Activated naive CD4-positive, alpha-beta T cell (primary cell): ENCODE results near the gene FAM3A.
A peak's percentile ranks its signal among the peaks of the same experiment; 100 is the strongest.
"Not testable (repeated sequence)": the region's sequence is repeated elsewhere in the genome, so short reads cannot be mapped to it uniquely, and the experiment has no call there.

Experiments
- DNase-seq, 4 experiments: peaks; one replicate each; lab custom pipeline; 2025; lab: John Stamatoyannopoulos, UW

Gene FAM3A

DNA sequence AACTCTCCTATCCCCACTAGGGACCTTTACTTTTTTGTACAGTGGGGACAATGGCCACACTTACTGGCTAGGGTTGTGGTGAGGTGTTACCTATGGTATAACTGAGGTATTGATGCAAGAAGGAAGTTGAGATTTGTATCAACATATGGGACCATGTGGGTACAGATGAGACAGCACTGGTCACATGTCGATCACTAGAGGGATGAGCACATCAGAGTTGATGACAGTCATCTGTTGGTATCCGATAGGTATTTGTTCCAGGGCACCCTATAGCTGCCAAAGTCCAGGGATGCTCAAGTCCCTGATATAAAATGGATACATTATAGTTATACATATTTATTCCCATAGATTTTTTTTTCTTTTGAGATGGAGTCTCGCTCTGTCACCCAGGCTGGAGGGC, 13.0 kb downstream of the FAM3A start:
- DNase-seq, result no peak

DNA sequence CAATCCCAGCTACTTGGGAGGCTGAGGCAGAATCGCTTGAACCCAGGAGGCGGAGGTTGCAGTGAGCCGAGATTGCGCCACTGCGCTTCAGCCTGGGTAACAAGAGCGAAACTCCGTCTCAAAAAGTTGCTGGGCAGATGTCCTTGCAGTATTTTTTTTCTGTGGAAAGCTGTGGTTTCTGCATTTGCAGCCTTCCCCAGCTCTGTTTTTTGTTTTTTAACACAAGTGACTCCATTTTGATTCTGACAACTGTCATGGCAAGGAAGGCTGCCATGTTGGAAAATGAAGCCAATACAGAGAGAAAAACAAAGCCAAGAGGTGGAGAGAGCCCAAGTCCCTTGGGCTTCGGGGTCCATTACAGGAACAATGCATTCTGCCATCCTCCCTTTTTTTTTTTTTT, 13.9 kb downstream of the FAM3A start:
- no peak for DNase-seq

DNA sequence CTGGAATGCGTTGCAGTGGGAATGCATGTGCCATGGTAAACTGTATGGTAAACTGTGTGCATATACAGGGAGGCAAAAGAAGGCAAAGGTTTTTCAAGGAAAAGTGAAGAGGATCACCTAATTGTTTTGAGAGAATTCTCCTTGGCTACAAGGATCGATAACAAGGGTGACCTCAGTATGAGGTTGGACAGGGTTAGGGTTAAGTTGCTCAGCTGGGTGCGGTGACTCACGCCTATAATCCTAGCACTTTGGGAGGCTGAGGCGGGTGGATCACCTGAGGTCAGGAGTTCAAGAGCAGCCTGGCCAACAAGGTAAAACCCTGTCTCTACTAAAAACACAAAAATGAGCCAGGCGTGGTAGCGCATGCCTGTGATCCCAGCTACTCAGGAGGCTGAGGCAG, 14.6 kb downstream of the FAM3A start:
- DNase-seq, result not testable (repeated sequence)

DNA sequence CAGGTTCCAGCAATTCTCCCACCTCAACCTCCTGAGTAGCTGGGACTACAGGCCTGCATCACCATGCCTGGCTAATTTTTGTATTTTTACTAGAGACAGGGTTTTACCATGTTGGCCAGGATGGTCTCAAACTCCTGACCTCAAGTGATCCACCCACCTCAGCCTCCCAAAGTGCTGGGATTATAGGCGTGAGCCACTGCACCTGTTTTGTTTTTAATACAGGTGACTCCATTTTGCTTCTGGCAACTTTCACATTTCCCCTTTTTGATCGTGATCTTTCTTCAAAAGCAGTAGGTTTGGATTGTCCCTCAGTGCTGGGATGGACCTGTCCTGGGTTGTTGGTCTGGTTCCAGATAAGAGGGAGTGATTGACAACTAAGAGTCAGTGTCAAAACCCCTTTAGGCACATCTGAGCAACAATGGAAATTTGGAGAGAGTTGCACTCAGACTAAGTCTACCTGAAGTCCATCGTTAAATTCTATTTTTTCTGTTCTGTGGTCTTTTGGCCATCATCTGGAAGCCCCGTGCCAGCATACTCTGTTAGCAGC, 19.4 kb downstream of the FAM3A start:
- not testable (repeated sequence) for DNase-seq

DNA sequence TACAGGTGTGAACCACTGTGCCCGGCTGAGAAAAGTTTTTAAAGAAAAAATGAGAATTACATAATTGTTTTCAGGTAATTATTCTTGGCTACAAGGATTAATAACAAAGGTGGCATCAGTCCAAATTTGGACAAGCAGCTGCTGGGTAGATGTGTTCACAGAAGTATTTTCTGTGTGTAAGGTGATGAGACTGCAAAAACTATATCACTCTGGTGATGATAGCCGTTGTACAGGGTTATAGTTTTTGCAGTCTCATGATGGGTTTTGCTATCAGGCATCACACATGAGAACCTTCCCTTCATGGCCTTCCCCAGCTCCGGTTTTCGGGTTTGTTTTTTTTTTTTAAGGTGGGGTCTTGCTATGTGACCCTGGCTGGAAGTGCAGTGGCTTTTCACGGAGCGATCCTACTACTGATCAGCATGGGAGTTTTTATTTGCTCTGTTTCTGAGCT, 20.5 kb downstream of the FAM3A start:
- no peak for DNase-seq

DNA sequence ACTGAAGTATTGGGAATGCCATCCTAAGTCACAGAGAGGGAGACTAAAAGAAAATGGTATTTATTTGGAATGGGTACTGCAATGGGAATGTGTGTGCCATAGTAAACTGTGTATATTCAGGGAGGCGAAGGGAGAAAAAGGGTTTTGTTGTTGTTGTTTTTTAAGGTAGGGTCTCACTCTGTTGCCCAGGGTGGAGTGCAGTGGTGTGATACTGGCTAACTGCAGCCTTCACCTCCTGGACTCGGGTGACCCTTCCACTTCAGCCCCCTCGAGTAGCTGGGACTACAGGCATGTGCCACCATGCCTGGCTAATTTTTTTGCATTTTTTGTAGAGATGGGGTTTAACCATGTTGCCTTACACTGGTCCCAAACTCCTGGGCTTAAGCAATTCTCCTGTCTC, 21.3 kb downstream of the FAM3A start:
- no peak for DNase-seq

DNA sequence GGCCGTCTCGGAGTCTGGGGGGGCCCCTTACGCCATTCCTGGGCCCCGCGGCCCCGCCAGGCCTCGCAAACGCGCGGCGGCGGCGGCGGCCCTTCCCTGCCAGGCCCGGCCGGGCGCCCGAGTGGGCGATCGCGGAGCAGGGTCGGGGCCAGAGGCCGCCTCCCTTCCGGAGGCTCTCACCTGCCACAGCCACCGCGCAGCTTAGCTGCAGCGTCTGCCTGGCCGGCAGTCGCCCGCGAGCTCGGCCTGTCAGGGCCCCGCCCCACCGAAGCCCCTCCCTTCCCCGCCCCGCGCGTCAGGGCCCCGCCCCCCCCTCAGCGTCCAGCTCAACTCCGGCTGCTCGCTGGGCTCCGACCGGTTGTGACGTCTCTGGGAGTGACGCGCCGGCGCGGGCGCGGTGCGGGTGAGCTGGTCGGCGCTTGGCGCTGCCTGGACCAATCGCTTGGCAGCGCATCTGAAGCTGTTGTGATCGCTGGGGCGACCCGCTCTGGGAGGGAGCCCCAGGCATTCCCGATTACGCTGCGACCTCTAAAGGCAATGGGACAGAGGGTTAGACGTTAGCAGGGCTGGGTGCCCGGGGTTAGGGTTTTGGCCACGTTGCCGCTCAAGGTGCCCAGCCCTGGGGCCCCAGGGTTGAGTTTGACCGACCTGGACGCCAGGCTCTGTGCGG, 25.5 kb downstream of the FAM3A start, which contains the start of gene SLC10A3:
Gene SLC10A3, minus strand, starts transcription at position 216 of the 670 bp plus-strand sequence. CDS start 1,689 bp downstream, outside the sequence.
- peak; percentile 58 to 77 (median 70) for DNase-seq

DNA sequence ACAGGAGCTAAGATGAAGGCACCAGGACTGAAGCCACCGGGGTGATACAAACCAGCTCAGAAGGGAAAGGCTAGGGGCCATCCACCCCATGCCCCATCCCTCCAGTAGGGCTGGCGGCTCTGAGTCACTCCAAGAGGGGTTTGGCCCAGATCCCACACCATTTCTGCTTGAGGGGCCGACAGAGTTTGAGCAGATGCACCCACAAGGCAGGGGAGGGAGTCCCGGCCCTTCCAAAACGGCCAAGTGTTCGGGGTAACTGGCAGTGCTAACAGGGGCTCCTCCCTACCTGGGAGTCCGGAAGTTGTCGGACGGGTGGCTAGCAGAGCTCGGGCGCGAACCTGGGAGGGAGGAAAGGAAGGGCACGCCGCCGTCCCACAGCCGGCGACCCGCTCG, 26.0 kb downstream of the FAM3A start:
- DNase-seq, result no peak

DNA sequence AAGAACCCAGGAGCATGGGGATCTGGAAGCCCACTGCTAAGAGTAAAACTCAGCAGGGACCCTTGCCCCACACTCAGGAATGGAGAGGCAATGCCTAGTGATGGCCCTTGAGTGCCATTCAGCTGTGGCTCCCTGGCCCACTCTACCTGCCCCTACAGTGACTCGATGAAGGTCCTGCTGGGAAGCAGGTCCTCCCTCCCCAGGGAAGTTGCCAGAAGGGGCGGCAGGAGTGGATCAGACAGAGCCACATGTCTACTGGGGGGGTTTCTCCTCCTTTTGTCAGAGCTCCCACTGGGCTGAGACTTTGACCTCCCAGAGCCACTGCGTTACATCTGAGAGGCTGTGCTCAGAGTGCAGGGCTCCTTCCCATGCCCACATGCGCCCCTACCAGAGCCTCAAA, 26.9 kb downstream of the FAM3A start:
- DNase-seq, result no peak

DNA sequence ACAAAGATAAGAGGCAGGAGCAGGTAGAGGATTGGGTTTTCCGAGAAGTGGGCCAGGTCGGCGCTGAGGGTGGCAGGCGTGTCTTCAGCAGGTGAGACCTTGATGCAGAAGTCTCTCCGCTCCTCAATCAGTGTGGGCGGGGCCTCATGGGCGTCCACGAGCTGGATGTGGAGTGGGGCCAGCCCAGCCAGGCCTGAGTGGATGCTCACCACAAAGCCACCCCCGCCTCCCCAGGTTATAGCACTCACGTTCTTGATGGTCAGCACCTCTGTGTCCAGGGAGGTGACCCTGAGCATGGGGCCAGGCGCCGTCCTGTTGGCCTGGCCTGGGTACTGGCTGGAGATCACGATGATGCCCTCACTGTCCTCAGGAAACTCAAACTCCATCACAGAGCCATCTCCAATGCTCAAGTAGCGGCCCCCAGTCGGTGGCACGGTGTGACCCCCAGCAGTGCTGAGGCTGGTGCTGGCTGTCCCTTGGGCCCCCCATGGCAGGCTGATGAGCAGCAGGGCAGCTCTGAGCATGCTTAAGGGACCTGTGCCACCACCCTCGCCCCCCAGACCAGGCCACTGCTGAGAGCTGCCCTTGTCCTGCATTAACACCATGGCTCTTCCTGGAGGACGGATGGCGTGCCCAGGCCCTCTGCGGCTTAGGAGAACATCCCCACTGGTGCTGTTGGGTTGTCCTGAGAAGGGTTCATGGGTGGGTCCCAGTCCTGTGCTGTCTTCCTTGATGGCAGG, 27.5 kb downstream of the FAM3A start:
- no peak for DNase-seq

DNA sequence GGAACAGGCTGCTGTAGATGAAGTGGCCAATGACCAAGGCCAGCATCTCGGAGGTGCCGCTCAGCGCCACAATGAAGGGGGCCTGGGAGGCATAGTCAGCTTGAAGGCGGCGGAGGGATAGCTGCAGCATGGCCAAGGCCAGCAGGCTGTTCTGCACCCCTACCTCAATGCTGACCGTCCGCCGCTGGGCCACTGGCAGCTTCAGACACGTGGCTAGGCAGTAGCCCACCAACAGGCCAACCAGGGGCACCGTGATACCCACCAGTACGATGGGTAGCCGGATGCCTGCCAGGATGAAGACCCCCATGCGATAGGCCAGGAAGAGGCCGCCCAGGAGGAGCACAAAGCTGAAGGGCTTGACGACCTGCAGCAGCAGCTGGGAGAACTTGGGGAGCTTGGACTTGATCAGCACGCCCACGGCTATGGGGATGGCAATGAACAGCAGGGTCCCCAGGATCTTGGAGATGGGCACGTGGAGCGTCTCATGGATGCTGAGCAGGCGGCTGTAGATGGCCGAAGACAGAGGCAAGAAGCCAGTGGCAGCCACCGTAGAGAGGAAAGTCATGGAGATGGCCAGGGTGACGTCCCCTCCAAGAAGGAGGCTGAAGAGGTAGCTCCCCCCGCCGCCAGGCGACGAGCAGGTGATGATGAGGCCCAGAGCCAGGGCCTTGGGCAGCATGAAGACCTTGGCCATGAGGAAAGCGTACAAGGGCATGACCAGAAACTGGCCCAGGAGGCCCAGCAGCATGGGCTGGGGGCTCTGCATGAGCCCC, 28.3 kb downstream of the FAM3A start:
- no peak for DNase-seq

DNA sequence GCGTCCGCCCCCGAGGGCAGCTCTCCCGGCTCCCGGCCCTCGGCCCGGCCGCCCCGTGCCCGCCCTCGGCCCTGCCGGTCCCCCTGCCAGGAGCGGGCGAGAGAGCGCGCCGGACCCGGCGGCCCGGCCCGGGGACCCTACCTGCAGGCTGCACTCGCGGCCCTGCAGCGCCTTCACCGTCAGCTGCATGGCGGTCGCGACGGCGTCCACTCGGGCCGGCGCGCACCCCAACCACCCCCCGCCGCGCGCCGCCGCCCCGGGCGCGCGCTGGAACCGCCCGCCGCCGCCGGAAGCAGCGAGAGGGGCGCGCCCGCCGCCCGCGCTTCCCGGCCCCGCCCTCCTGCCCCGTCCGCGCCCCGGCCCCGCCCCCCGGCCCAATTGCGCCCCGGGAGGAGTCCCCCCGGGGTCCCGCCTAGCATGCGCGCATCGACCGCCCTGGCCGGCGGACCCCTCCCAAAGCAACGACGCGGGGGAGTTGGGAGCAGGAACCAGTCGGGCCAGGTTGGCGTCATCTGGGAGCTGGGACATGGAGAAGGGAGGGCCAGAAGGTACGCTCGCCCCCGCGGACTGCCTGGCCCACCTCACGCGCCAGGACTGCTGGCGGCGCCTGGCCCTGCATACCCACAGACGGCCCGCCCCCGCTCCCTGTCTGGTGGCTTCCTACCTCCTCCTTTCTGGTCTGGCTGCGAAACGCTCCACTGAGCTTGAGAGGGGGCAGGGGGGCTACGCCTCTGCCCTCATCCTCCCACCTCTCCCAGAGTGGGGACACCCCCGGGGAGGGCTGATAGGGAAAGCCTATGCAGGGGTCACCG, 29.4 kb downstream of the FAM3A start, which contains the start of gene UBL4A:
Gene UBL4A, minus strand, starts transcription at position 220 of the 812 bp plus-strand sequence. Its CDS starts 31 bp downstream, at position 189.
- DNase-seq, result peak in 1 of 4 experiments; percentile 43

DNA sequence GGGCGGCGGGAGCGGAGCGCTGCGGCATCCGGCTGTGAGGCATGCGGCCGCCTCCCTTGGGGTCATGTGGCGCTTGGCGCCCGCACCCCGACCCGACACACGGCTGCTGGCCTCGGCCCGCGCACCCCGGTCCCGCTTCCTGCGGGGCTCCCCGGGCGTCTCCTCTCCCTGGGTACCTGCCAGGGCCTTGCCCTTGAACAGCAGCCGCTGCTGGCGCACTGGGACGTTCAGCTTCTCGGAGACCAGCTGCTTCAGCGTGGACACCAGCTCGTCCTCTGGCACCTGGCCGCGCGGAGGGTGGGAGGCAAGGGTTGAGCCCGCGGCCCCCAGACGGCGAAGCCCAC, 30.0 kb downstream of the FAM3A start:
- no peak for DNase-seq

DNA sequence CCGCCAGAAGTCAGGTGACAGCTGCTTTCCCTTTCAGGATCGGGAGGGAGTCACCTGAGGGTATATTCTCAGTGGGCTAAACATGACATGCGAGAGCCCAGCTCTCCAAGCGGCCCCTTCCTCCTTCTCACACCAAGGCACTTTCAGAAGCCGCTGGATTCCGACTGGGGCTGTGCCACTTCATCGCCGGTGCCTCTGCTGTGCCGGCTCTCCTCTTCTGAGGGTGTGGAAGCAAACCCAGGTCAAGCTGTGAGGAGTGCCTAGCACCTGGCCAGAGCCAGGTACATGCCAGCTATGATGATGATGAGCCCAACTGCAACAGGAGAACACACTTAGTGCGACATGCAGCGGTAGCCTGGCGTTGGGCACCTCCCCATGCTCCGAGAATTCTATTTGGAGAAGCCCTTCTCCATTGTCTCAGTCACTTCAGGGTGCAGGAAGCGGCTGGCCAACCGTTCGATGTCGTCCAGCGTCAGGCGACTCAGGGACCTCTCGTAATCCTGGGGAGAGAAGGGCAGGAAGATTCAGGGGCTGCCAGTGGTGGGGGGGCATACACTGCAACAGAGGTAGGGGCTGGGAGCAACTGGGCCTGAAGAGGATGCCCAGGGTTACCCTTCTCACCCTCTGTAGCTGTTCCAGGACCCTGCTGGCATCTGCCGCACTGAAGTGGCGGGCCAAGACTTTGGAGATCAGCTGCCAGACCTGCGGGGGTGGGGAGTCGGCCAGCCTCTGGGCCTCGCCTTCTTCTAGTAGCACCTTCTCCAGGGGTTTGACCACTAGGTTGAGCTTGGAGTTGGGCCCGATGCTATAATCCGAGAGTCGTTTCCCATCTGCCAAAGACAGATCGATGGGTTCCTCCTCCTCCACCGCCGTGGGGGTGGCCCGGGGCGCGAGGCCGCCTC, 30.6 kb downstream of the FAM3A start:
- no peak for DNase-seq

DNA sequence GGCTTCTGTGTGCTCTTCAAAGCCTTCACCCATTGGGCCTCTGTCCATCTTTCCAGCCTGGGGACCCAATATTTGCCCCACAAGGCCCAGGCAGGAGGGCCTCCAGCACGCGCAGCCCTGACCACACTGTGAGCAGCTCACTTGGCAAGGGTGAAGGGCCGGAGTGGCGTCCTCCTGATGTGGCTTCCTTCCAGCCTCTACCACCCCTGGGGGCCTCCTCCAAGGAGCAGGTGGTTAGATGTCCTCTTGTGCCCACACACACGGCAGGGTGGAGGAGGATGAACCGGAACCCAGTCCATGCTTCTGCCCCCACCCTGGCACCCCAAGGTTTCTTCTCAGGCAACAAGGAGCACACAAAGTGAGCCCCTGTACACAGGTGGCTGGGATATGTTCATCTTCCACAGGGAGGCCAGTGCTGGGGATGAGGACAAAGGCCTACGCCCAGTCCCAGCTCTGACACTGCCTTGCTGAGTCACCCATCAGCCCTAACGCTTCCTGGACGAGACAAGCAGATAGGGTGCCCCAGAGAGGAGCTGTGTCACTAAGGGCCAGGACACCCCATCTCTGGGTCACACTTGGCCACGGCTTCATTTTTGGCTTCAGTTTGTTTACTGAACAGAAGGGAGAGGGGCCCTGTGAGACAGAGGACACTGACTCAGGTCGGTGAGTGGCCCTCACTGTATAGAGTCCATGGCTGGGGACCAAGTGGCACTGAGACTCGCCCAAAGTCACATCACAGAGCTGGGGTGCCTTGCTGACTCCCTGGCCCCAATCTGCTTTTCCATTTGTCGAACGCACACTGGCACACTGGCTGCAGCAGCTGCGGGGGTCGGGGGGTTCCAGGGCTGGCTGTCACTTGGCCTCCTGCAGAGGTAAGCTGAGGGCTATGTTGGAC, 31.5 kb downstream of the FAM3A start:
- DNase-seq, result no peak

DNA sequence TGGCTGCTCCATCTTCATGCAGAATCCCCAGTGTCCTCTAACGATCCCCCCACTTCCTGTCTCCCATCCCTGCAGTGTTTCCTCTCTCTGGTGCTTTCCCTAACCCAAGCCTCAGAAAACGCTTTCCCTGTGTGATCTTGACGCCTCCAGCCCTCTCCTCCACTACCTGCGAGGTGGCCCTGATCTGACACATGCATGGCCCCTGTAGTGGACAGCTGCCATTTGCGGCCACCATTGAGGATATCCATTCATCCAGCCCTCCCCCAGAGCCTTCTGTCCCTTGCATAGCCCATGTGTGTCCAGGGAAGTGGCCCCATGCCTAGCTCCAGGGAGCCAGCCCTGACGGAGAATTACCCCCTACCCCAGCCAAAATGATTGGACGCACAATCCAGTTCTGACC, 32.7 kb downstream of the FAM3A start:
- no peak for DNase-seq

DNA sequence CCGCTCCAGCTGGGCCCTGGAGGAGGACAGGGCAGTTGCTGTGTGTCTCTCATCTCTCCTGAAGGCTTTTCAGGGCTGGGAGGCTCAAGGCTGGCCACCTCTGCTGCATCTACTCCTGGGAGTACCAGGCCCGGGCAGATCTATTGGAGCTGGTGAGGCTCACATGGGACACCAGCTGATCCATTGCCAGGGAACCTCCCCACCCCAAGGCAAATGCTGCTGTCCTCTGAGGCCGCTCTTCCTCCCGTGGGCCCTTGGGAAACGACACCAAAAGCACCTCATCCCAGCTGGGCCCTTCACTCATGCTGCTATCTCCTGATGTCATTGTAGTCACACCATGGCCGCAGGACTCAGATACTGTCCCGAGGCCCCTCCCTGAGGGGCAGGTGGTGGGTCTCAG, 33.2 kb downstream of the FAM3A start:
- DNase-seq, result no peak

DNA sequence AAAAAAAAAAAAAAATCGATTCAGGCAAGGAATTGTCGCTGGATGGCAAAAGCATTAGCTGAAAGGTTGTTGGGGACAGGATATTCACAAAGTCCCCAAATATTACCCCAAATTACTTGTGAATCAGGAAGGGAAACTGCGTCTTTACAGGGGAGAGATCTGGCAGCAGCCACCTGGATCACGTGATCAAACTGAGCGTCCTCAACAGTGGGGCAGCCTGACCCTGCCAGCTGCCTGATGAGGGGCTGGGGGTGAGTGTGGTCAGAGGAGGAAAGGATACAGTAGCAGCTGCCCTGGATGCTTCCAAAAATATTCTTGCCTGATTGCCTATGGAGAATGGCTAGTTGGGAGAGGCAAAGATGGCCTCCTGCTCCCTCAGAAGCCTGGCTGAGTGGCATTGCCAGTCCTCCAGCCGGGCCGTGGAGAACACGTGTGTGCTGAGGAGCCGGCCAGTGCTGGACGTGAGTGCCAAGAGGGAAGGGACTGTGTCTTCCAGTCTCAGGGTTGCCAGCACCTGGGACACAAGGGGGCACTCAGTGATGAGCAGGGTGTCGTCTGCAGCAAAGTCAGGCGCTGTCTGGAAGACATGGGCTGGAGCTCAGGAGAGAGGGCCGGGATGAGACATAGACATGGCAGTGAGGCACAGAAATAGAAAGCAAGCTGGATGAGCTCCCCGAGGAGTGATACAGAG, 34.0 kb downstream of the FAM3A start:
- no peak for DNase-seq

DNA sequence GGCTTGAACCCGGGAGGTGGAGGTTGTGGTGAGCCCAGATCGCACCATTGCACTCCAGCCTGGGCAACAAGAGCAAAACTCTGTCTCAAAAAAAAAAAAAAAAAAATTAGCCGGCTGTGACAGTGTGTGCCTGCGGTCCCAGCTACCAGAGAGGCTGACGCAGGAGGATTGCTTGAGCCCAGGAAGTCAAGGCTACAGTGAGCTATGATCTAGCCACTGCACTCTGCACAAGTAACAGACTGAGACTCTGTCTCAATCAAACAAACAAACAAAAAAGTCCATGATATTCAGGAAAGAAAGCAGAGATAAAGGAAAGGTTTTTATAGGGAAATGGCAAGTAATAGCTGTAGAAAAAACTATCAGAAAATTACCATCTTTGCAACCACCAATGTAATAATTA, 34.8 kb downstream of the FAM3A start:
- no peak for DNase-seq
